NCI-H128 (cell line): ENCODE measurements around the gene ZNF688.

Source experiments
- DNase-seq: peaks from one replicate; lab custom pipeline; 2025; ENCODE audit not compliant: unreplicated experiment; lab: John Stamatoyannopoulos, UW

The ZNF688 gene

GRCh38 chr16:30521476-30521872, 50.0 kb downstream of the ZNF688 start:
- no peak for DNase-seq
